ENCODE data around the gene SLC15A3. TPM values are rescaled to one million over a fixed set of nuclear protein-coding genes. Genes with fewer than 3 reads are reported as not detected.

The SLC15A3 gene
- total and polyA plus RNA-seq, 2 experiments from 2014 or later = 14.2 to 15.8 TPM

- Histone ChIP-seq H3K27ac (ENCODE audit: low read depth) (peak overlapping the region; percentile 90), H3K36me3 (ENCODE audit: insufficient read depth) (peaks cover 9% of the 10 kb centered on the region), H3K4me1 (ENCODE audit: insufficient read depth) (peaks cover 12% of the 10 kb centered on the region), H4K20me1 (replicated peaks; ENCODE audit: insufficient read depth) (peaks cover 25% of the 10 kb centered on the region), H3K79me2 (replicated peaks; ENCODE audit: insufficient read depth) (peaks cover 38% of the 10 kb centered on the region), H3F3A (replicated peaks; ENCODE audit: low read depth) (peaks cover 5% of the 10 kb centered on the region; the same call in 1 of the 2 replicates), H3K27me3 (ENCODE audit: insufficient read depth) (no peaks in the 10 kb centered on the region), H3K4me2 (peak overlapping the region; percentile 98), H2AFZ (peak overlapping the region; percentile 72; the same call in 1 of the 2 replicates), H3K4me3 (peak overlapping the region; percentile 86), H3K9me2 (ENCODE audit: insufficient read depth) (no peaks in the 10 kb centered on the region)
- H3K4me1 Mint-ChIP-seq = peaks cover 16% of the 10 kb centered on the region
- ATAC-seq (peak; percentile 5; the same call in 2 of the 3 replicates), DNase-seq (ENCODE audit: low spot score) (peak; percentile 11)
- H3K36me3 Mint-ChIP-seq (ENCODE audit: low read depth) = peaks cover 31% of the 10 kb centered on the region
- H3K9me3 Mint-ChIP-seq = no peaks in the 10 kb centered on the region
- 0 out of 2 replicates have a peak, but pooled peaks have one; percentile 12 for TF ChIP-seq CREB1 (CRISPR knock-in tag; IDR thresholded peaks at IDR 0.05; ENCODE audit: low read depth)
- TF ChIP-seq EZH2 (IDR thresholded peaks at IDR 0.05; ENCODE audit: low read depth, unreplicated experiment) = no peak
- peak overlapping the region; percentile 92 for H3K27ac Mint-ChIP-seq
- no peaks in the 10 kb centered on the region for H3K27me3 Mint-ChIP-seq (ENCODE audit: insufficient read depth, low read depth, poor library complexity)
- peak overlapping the region; percentile 77 for H3K4me3 Mint-ChIP-seq
Observed at GRCh38 chr11:60905551-60906113, 46.3 kb downstream of the SLC15A3 start.

GRCh38 chr11:60905047-60905446, 46.9 kb downstream of the SLC15A3 start:
- Histone ChIP-seq H3K4me1 (ENCODE audit: insufficient read depth) (peaks cover 12% of the 10 kb centered on the region), H3K27me3 (ENCODE audit: insufficient read depth) (no peaks in the 10 kb centered on the region), H3K36me3 (ENCODE audit: insufficient read depth) (peaks cover 9% of the 10 kb centered on the region), H3K4me2 (peak overlapping the region; percentile 98), H3K4me3 (peak overlapping the region; percentile 86), H4K20me1 (replicated peaks; ENCODE audit: insufficient read depth) (peaks cover 28% of the 10 kb centered on the region), H3K79me2 (replicated peaks; ENCODE audit: insufficient read depth) (peaks cover 38% of the 10 kb centered on the region), H3K27ac (ENCODE audit: low read depth) (no peak overlapping the region), H3F3A (replicated peaks; ENCODE audit: low read depth) (peaks cover 5% of the 10 kb centered on the region; the same call in 1 of the 2 replicates), H2AFZ (no peak overlapping the region), H3K9me2 (ENCODE audit: insufficient read depth) (no peaks in the 10 kb centered on the region)
- ATAC-seq (no peak), DNase-seq (ENCODE audit: low spot score) (no peak)
- Mint-ChIP-seq H3K4me1 (peaks cover 16% of the 10 kb centered on the region), H3K4me3 (peak overlapping the region; percentile 77), H3K9me3 (no peaks in the 10 kb centered on the region), H3K27ac (peak overlapping the region; percentile 92), H3K36me3 (ENCODE audit: low read depth) (peaks cover 37% of the 10 kb centered on the region), H3K27me3 (ENCODE audit: insufficient read depth, low read depth, poor library complexity) (no peaks in the 10 kb centered on the region)
- TF ChIP-seq POLR2AphosphoS5 (IDR thresholded peaks at IDR 0.05; ENCODE audit: low read depth) = no peak
- no peak for TF ChIP-seq ZNF114 (CRISPR knock-in tag; IDR thresholded peaks at IDR 0.05)
- TF ChIP-seq JUNB (IDR thresholded peaks at IDR 0.05; ENCODE audit: unreplicated experiment) = no peak
- no peak for TF ChIP-seq ZNF331 (CRISPR knock-in tag; IDR thresholded peaks at IDR 0.05; ENCODE audit: low read depth)
- no peak for TF ChIP-seq CTCF (conservative IDR thresholded peaks at IDR 0.05; ENCODE audit: low read depth in 2 of 2)
- no peak for TF ChIP-seq EZH2 (IDR thresholded peaks at IDR 0.05; ENCODE audit: low read depth, unreplicated experiment)
- TF ChIP-seq NANOG (IDR thresholded peaks at IDR 0.05; ENCODE audit: borderline replicate concordance) = no peak
- TF ChIP-seq ETS1 (IDR thresholded peaks at IDR 0.05) = no peak
- no peak for TF ChIP-seq CREB1 (CRISPR knock-in tag; IDR thresholded peaks at IDR 0.05; ENCODE audit: low read depth)
- no peak for TF ChIP-seq REST (IDR thresholded peaks at IDR 0.05; ENCODE audit: unreplicated experiment)
- TF ChIP-seq EZH2phosphoT487 (IDR thresholded peaks at IDR 0.05; ENCODE audit: unreplicated experiment) = no peak
- TF ChIP-seq STAT1 (IDR thresholded peaks at IDR 0.05; ENCODE audit: unreplicated experiment) = no peak
